IPS-NIHi7 (cell line): ENCODE data around the gene USP17L5.
"Not testable (repeated sequence)": the region's sequence is repeated elsewhere in the genome, so short reads cannot be mapped to it uniquely, and the experiment has no call there.

Experiments used
- DNase-seq: peaks from one replicate; pipeline ENCODE4 v3.0.0; 2012; ENCODE audit warnings: mixed read lengths; ENCODE audit errors: extremely low spot score

The USP17L5 gene

DNA sequence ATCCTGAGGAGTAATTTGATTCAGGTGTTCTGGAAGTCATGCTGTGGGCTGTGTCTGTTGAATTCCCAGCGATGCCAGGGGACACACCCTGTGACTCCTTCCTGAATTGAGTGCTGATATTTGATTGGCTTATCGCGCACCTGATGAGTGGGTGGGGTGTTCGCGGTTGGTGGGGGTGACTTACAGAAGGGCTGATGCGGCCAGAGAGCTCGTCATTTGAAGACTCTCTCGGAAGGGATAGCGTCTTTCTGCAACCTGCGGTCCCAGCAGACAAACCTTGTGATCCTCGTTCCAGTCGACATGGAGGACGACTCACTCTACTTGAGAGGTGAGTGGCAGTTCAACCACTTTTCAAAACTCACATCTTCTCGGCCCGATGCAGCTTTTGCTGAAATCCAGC lies at the start of gene USP17L5:
Gene USP17L5, plus strand, starts transcription at position 301 of the 400 bp plus-strand sequence. Its CDS starts 0 bp downstream, at position 301.
- not testable (repeated sequence) for DNase-seq

- DNase-seq = not testable (repeated sequence)
Observed at GRCh38 chr4:9324191-9324590, 15.0 kb upstream of the USP17L5 start.

DNA sequence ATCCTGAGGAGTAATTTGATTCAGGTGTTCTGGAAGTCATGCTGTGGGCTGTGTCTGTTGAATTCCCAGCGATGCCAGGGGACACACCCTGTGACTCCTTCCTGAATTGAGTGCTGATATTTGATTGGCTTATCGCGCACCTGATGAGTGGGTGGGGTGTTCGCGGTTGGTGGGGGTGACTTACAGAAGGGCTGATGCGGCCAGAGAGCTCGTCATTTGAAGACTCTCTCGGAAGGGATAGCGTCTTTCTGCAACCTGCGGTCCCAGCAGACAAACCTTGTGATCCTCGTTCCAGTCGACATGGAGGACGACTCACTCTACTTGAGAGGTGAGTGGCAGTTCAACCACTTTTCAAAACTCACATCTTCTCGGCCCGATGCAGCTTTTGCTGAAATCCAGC lies 14.3 kb upstream of the USP17L5 start, which contains the start of gene USP17L24:
Gene USP17L24, plus strand, starts transcription at position 301 of the 400 bp plus-strand sequence. Its CDS starts 0 bp downstream, at position 301.
- not testable (repeated sequence) for DNase-seq

DNA sequence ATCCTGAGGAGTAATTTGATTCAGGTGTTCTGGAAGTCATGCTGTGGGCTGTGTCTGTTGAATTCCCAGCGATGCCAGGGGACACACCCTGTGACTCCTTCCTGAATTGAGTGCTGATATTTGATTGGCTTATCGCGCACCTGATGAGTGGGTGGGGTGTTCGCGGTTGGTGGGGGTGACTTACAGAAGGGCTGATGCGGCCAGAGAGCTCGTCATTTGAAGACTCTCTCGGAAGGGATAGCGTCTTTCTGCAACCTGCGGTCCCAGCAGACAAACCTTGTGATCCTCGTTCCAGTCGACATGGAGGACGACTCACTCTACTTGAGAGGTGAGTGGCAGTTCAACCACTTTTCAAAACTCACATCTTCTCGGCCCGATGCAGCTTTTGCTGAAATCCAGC lies 9.6 kb upstream of the USP17L5 start, which contains the start of gene USP17L25:
Gene USP17L25, plus strand, starts transcription at position 301 of the 400 bp plus-strand sequence. Its CDS starts 0 bp downstream, at position 301.
- DNase-seq = not testable (repeated sequence)

DNA sequence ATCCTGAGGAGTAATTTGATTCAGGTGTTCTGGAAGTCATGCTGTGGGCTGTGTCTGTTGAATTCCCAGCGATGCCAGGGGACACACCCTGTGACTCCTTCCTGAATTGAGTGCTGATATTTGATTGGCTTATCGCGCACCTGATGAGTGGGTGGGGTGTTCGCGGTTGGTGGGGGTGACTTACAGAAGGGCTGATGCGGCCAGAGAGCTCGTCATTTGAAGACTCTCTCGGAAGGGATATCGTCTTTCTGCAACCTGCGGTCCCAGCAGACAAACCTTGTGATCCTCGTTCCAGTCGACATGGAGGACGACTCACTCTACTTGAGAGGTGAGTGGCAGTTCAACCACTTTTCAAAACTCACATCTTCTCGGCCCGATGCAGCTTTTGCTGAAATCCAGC lies 4.8 kb upstream of the USP17L5 start, which contains the start of gene USP17L26:
Gene USP17L26, plus strand, starts transcription at position 301 of the 400 bp plus-strand sequence. Its CDS starts 0 bp downstream, at position 301.
- not testable (repeated sequence) for DNase-seq

DNA sequence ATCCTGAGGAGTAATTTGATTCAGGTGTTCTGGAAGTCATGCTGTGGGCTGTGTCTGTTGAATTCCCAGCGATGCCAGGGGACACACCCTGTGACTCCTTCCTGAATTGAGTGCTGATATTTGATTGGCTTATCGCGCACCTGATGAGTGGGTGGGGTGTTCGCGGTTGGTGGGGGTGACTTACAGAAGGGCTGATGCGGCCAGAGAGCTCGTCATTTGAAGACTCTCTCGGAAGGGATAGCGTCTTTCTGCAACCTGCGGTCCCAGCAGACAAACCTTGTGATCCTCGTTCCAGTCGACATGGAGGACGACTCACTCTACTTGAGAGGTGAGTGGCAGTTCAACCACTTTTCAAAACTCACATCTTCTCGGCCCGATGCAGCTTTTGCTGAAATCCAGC lies 4.6 kb downstream of the USP17L5 start, which contains the start of gene USP17L27:
Gene USP17L27, plus strand, starts transcription at position 301 of the 400 bp plus-strand sequence. Its CDS starts 0 bp downstream, at position 301.
- DNase-seq = not testable (repeated sequence)

DNA sequence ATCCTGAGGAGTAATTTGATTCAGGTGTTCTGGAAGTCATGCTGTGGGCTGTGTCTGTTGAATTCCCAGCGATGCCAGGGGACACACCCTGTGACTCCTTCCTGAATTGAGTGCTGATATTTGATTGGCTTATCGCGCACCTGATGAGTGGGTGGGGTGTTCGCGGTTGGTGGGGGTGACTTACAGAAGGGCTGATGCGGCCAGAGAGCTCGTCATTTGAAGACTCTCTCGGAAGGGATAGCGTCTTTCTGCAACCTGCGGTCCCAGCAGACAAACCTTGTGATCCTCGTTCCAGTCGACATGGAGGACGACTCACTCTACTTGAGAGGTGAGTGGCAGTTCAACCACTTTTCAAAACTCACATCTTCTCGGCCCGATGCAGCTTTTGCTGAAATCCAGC lies 9.4 kb downstream of the USP17L5 start, which contains the start of gene USP17L28:
Gene USP17L28, plus strand, starts transcription at position 301 of the 400 bp plus-strand sequence. Its CDS starts 0 bp downstream, at position 301.
- not testable (repeated sequence) for DNase-seq

GRCh38 chr4:9350866-9351265 lies 11.7 kb downstream of the USP17L5 start:
- DNase-seq = not testable (repeated sequence)

DNA sequence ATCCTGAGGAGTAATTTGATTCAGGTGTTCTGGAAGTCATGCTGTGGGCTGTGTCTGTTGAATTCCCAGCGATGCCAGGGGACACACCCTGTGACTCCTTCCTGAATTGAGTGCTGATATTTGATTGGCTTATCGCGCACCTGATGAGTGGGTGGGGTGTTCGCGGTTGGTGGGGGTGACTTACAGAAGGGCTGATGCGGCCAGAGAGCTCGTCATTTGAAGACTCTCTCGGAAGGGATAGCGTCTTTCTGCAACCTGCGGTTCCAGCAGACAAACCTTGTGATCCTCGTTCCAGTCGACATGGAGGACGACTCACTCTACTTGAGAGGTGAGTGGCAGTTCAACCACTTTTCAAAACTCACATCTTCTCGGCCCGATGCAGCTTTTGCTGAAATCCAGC lies 14.1 kb downstream of the USP17L5 start, which contains the start of gene USP17L29:
Gene USP17L29, plus strand, starts transcription at position 301 of the 400 bp plus-strand sequence. Its CDS starts 0 bp downstream, at position 301.
- DNase-seq = not testable (repeated sequence)

- DNase-seq = not testable (repeated sequence)
Observed at GRCh38 chr4:9362829-9363228, 23.6 kb downstream of the USP17L5 start, which contains the start of gene USP17L30. Gene USP17L30, plus strand, starts transcription at chr4:9363129. Its CDS starts 0 bp downstream, at chr4:9363129.

DNA sequence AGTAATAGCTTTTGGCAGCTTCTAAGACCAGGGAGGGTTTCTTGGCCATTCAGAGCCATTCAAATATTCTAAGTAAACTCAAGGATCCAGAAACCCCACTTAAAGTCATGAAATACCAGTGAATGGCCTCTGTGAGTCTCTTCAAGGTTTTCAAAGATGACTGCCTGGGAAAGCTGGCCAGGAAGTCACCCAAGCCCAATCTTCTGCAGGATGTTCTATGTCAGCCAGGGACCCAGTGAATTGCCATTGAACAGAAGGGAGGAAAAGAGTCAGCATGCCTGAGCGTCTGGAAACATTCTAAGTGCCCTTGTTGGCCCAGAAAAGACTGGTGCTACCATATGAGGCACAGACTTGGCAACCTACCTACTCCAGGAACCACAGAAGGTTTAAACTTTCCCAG lies 40.7 kb downstream of the USP17L5 start:
- DNase-seq = not testable (repeated sequence)

DNA sequence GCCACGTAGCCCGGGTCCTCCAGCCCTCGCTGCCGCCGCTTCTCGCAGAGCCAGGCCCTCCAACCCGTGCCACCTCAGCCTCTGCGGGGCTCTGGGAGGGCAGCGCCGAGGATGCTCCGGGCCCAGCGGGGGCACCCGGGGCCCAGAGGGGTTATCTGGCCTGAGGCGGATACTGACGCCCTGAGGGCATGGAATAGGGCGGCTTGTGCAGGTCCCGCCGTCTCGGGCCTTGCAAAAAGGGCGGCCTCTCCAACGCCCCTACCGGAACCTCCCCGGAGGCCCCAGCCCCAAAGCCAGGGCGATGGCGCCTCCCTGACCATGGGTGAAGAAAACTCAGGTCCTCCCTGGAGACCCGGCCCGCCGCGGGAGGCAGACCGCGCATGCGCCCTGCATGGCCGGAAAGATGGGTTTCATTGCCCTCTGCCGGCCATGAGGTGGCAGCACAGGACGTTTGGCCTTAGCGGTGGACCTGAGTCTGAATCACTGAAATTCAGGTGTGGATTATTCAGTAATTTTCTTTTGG lies 41.9 kb downstream of the USP17L5 start:
- DNase-seq = peak; percentile 10

DNA sequence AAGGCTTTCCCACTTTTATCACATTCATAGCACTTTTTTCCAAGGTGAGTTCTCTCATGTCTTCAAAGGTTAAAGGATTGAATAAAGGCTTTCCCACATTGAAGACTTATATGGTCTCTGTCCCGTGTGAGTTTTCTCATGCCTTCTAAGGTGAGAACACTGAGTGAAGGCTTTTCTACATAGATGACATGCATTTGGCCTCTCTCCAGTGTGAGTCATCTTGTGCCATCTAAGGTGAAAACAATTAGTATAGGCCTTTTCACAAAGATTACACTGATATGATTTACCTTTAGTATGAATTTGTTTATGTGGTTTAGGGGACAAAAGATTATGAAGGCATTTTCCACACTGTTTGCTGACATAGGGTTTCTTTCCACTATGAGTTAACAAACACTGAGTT lies 44.9 kb downstream of the USP17L5 start:
- DNase-seq = no peak

- not testable (repeated sequence) for DNase-seq
Observed at GRCh38 chr4:9389001-9389400, 49.8 kb downstream of the USP17L5 start.
